WTC11 (cell line): ENCODE results near the gene RNF39. TPM values are rescaled to one million over a fixed set of nuclear protein-coding genes. Genes with fewer than 3 reads are reported as not detected.

Experiments
- ATAC-seq: fragments of 200-7000 bp; cut with Tn5 transposase; 2 replicates; pipeline ENCODE4 v1.10.0; 2021; ENCODE audit warnings: mild to moderate bottlenecking, moderate library complexity
- CTCF ChIA-PET: fragments of 300-600 bp; sonication (Branson Sonifier 250); formaldehyde crosslinking; loops from one replicate; lab custom pipeline; 2021; ENCODE audit warnings: antibody characterized with exemption; lab: Charles Lee
- POLR2A ChIA-PET: fragments of 350-600 bp; sonication (Branson Sonifier 250); formaldehyde crosslinking; loops from one replicate; lab custom pipeline; 2021; ENCODE audit warnings: antibody characterized with exemption; lab: Charles Lee
- DNase-seq: peaks from one replicate; pipeline ENCODE4 v3.0.0; 2021; ENCODE audit warnings: low spot score
- H3K27ac Mint-ChIP-seq: 2 replicates; pipeline ENCODE4 v1.8.0; 2021; ENCODE audit warnings: mixed read lengths
- H3K27me3 Mint-ChIP-seq: 2 replicates; pipeline ENCODE4 v1.8.0; 2021; ENCODE audit warnings: low read depth, mild to moderate bottlenecking, moderate library complexity, mixed read lengths
- H3K36me3 Mint-ChIP-seq: 2 replicates; pipeline ENCODE4 v1.8.0; 2021; ENCODE audit warnings: mixed read lengths
- H3K4me1 Mint-ChIP-seq: 2 replicates; pipeline ENCODE4 v1.8.0; 2022; ENCODE audit warnings: mixed read lengths
- H3K4me3 Mint-ChIP-seq: 2 replicates; pipeline ENCODE4 v1.8.0; 2021; ENCODE audit warnings: mild to moderate bottlenecking, moderate library complexity, mixed read lengths
- H3K9me3 Mint-ChIP-seq: 2 replicates; pipeline ENCODE4 v1.8.0; 2021; ENCODE audit warnings: mixed read lengths
- ELF4 ChIP-seq: sonication (generic); formaldehyde crosslinking; IDR thresholded peaks from 2 replicates; pipeline ENCODE4 v1.8.1; 2022; ENCODE audit warnings: low read depth, mild to moderate bottlenecking, moderate library complexity, missing genetic modification reagents
- ESRRA ChIP-seq: sonication (generic); formaldehyde crosslinking; IDR thresholded peaks from 2 replicates; pipeline ENCODE4 v1.8.1; 2022; ENCODE audit warnings: mild to moderate bottlenecking, missing genetic modification reagents, borderline replicate concordance
- FOXP1 ChIP-seq: sonication (generic); formaldehyde crosslinking; IDR thresholded peaks from 2 replicates; pipeline ENCODE4 v1.8.0; 2022; ENCODE audit warnings: missing genetic modification reagents, mild to moderate bottlenecking, moderate library complexity, borderline replicate concordance
- GABPB1 ChIP-seq: sonication (generic); formaldehyde crosslinking; IDR thresholded peaks from 2 replicates; pipeline ENCODE4 v1.8.1; 2023; ENCODE audit warnings: mild to moderate bottlenecking, missing genetic modification reagents
- GTF2I ChIP-seq: fragments of 250-450 bp; sonication (Bioruptor Pico); conservative IDR thresholded peaks from 2 replicates; pipeline ENCODE4 v1.4.0; 2021; ENCODE audit warnings: mild to moderate bottlenecking
- HMGA2 ChIP-seq: fragments of 250-450 bp; sonication (Bioruptor Pico); IDR thresholded peaks from 2 replicates; pipeline ENCODE4 v1.4.0; 2021; ENCODE audit warnings: mild to moderate bottlenecking, moderate library complexity
- HMGXB4 ChIP-seq: sonication (generic); formaldehyde crosslinking; IDR thresholded peaks from 2 replicates; pipeline ENCODE4 v1.8.1; 2023; ENCODE audit warnings: mild to moderate bottlenecking, moderate library complexity, missing genetic modification reagents
- IRF2 ChIP-seq: sonication (generic); formaldehyde crosslinking; IDR thresholded peaks from 2 replicates; pipeline ENCODE4 v1.8.0; 2022; ENCODE audit warnings: low read depth, missing genetic modification reagents, borderline replicate concordance
- JAZF1 ChIP-seq: fragments of 250-450 bp; sonication (Bioruptor Pico); IDR thresholded peaks from 2 replicates; pipeline ENCODE4 v1.9.0; 2021; ENCODE audit warnings: moderate library complexity, mild to moderate bottlenecking, inconsistent platforms
- MYBL2 ChIP-seq: sonication (generic); formaldehyde crosslinking; IDR thresholded peaks from 2 replicates; pipeline ENCODE4 v1.8.1; 2023; ENCODE audit warnings: mild to moderate bottlenecking, moderate library complexity, missing genetic modification reagents
- NFE2L1 ChIP-seq: sonication (generic); formaldehyde crosslinking; IDR thresholded peaks from 2 replicates; pipeline ENCODE4 v1.8.1; 2023; ENCODE audit warnings: missing genetic modification reagents
- OVOL2 ChIP-seq: fragments of 250-450 bp; sonication (Bioruptor Pico); IDR thresholded peaks from 2 replicates; pipeline ENCODE4 v1.9.0; 2021; ENCODE audit warnings: mild to moderate bottlenecking, borderline replicate concordance
- PRRX2 ChIP-seq: fragments of 250-450 bp; sonication (Bioruptor Pico); IDR thresholded peaks from 2 replicates; pipeline ENCODE4 v1.8.0; 2021; ENCODE audit warnings: mild to moderate bottlenecking
- SMAD4 ChIP-seq: sonication (generic); formaldehyde crosslinking; IDR thresholded peaks from 2 replicates; pipeline ENCODE4 v1.8.0; 2022; ENCODE audit warnings: mild to moderate bottlenecking, missing genetic modification reagents
- TEAD1 ChIP-seq: sonication (generic); formaldehyde crosslinking; IDR thresholded peaks from 2 replicates; pipeline ENCODE4 v1.8.0; 2022; ENCODE audit warnings: mild to moderate bottlenecking, missing genetic modification reagents
- ZBTB21 ChIP-seq: sonication (generic); formaldehyde crosslinking; IDR thresholded peaks from 2 replicates; pipeline ENCODE4 v1.8.1; 2023; ENCODE audit warnings: mild to moderate bottlenecking, missing genetic modification reagents, borderline replicate concordance
- ZNF121 ChIP-seq: sonication (generic); formaldehyde crosslinking; IDR thresholded peaks from 2 replicates; pipeline ENCODE4 v1.8.0; 2023; ENCODE audit warnings: missing genetic modification reagents
- ZNF317 ChIP-seq: sonication (generic); formaldehyde crosslinking; IDR thresholded peaks from 2 replicates; pipeline ENCODE4 v1.8.1; 2023; ENCODE audit warnings: low read depth, mild to moderate bottlenecking, moderate library complexity, missing genetic modification reagents, borderline replicate concordance
- ZNF396 ChIP-seq: fragments of 250-450 bp; sonication (Bioruptor Pico); IDR thresholded peaks from 2 replicates; pipeline ENCODE4 v1.8.0; 2021; ENCODE audit warnings: mild to moderate bottlenecking, moderate library complexity, borderline replicate concordance
- ZNF416 ChIP-seq: fragments of 250-450 bp; sonication (Bioruptor Pico); IDR thresholded peaks from 2 replicates; pipeline ENCODE4 v1.9.0; 2021; ENCODE audit warnings: mild to moderate bottlenecking, inconsistent platforms
- ZNF425 ChIP-seq: fragments of 250-450 bp; sonication (Bioruptor Pico); conservative IDR thresholded peaks from 2 replicates; pipeline ENCODE4 v1.9.0; 2021; ENCODE audit warnings: mild to moderate bottlenecking
- ZNF671 ChIP-seq: fragments of 250-450 bp; sonication (Bioruptor Pico); IDR thresholded peaks from 2 replicates; pipeline ENCODE4 v1.8.0; 2021; ENCODE audit warnings: mild to moderate bottlenecking
- total RNA-seq: library from RNA; stranded (reverse); gene quantifications from 3 replicates; pipeline ENCODE4 v1.2.3, GENCODE V29; 2021
- TF ChIP-seq, protein P1 (sequence below): sonication (generic); formaldehyde crosslinking; IDR thresholded peaks from 2 replicates; pipeline ENCODE4 v1.8.0; 2022; ENCODE audit warnings: mild to moderate bottlenecking, missing genetic modification reagents
- TF ChIP-seq, protein P2 (sequence below): sonication (generic); formaldehyde crosslinking; IDR thresholded peaks from 2 replicates; pipeline ENCODE4 v1.8.1; 2022; ENCODE audit warnings: missing genetic modification reagents, borderline replicate concordance
- TF ChIP-seq, protein P3 (sequence below): sonication (generic); formaldehyde crosslinking; IDR thresholded peaks from 2 replicates; pipeline ENCODE4 v1.8.1; 2023; ENCODE audit warnings: mild to moderate bottlenecking, missing genetic modification reagents

The RNF39 gene
- total RNA-seq, 1 experiment from 2014 or later: 5.1 TPM

GRCh38 chr6:30104661-30105060 lies 29.1 kb upstream of the RNF39 start (continued):
- no peak for TF ChIP-seq HMGXB4 (CRISPR knock-in tag)
- TF ChIP-seq ZNF425 (CRISPR knock-in tag): no peak
- TF ChIP-seq IRF2 (CRISPR knock-in tag): no peak
- TF ChIP-seq ZNF121 (CRISPR knock-in tag): no peak
- no peak for TF ChIP-seq HMGA2 (CRISPR knock-in tag)
- TF ChIP-seq, protein P1, sequence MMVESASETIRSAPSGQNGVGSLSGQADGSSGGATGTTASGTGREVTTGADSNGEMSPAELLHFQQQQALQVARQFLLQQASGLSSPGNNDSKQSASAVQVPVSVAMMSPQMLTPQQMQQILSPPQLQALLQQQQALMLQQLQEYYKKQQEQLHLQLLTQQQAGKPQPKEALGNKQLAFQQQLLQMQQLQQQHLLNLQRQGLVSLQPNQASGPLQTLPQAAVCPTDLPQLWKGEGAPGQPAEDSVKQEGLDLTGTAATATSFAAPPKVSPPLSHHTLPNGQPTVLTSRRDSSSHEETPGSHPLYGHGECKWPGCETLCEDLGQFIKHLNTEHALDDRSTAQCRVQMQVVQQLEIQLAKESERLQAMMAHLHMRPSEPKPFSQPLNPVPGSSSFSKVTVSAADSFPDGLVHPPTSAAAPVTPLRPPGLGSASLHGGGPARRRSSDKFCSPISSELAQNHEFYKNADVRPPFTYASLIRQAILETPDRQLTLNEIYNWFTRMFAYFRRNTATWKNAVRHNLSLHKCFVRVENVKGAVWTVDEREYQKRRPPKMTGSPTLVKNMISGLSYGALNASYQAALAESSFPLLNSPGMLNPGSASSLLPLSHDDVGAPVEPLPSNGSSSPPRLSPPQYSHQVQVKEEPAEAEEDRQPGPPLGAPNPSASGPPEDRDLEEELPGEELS (CRISPR knock-in tag): no peak
- TF ChIP-seq ZNF396: no peak
- no peak for TF ChIP-seq ZNF416
- TF ChIP-seq ESRRA (CRISPR knock-in tag): no peak
- TF ChIP-seq ELF4 (CRISPR knock-in tag): no peak
- TF ChIP-seq, protein P2, sequence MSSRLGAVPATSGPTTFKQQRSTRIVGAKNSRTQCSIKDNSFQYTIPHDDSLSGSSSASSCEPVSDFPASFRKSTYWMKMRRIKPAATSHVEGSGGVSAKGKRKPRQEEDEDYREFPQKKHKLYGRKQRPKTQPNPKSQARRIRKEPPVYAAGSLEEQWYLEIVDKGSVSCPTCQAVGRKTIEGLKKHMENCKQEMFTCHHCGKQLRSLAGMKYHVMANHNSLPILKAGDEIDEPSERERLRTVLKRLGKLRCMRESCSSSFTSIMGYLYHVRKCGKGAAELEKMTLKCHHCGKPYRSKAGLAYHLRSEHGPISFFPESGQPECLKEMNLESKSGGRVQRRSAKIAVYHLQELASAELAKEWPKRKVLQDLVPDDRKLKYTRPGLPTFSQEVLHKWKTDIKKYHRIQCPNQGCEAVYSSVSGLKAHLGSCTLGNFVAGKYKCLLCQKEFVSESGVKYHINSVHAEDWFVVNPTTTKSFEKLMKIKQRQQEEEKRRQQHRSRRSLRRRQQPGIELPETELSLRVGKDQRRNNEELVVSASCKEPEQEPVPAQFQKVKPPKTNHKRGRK: no peak

DNA sequence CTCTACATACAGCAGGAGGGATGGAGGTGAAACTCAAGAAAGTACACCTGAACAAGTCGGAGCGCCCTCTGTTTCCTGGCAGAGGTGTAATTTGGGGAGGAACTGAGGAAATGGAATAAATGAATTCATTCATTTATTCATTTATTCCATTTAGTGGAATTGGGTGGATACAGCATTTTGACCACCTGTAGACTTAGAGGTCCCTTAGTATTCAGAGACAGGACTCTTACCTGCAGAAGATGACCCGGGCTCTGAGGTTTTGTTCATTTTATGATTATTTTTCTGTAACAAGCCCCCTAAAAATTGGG lies 28.3 kb upstream of the RNF39 start:
- H3K27me3 Mint-ChIP-seq: peaks cover 83% of the 10 kb centered on the region
- CTCF ChIA-PET: interaction anchor here (0.7 to 6.6 kb wide), 32 partner anchors 8 to 450 kb away, joined by 3 to 389 read pairs (median 5); partner anchors contain the start of genes POLR1H, PPP1R11, RNF39 and TRIM15
- H3K27ac Mint-ChIP-seq: no peak overlapping the region
- DNase-seq (no peak), ATAC-seq (no peak)
- no peaks in the 10 kb centered on the region for H3K36me3 Mint-ChIP-seq
- peaks cover 30% of the 10 kb centered on the region for H3K4me1 Mint-ChIP-seq
- H3K9me3 Mint-ChIP-seq: no peaks in the 10 kb centered on the region
- H3K4me3 Mint-ChIP-seq: peak overlapping the region; percentile 80
- TF ChIP-seq ZNF671 (CRISPR knock-in tag) (no peak), FOXP1 (CRISPR knock-in tag) (no peak), MYBL2 (CRISPR knock-in tag) (no peak), SMAD4 (CRISPR knock-in tag) (no peak), ZBTB21 (CRISPR knock-in tag) (no peak), TEAD1 (CRISPR knock-in tag) (no peak), GTF2I (CRISPR knock-in tag) (no peak), OVOL2 (no peak), ZNF317 (no peak), PRRX2 (no peak), NFE2L1 (CRISPR knock-in tag) (no peak), GABPB1 (CRISPR knock-in tag) (no peak), JAZF1 (CRISPR knock-in tag) (no peak)
- TF ChIP-seq, protein P3, sequence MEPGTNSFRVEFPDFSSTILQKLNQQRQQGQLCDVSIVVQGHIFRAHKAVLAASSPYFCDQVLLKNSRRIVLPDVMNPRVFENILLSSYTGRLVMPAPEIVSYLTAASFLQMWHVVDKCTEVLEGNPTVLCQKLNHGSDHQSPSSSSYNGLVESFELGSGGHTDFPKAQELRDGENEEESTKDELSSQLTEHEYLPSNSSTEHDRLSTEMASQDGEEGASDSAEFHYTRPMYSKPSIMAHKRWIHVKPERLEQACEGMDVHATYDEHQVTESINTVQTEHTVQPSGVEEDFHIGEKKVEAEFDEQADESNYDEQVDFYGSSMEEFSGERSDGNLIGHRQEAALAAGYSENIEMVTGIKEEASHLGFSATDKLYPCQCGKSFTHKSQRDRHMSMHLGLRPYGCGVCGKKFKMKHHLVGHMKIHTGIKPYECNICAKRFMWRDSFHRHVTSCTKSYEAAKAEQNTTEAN (CRISPR knock-in tag): no peak
- TF ChIP-seq, protein P1 (CRISPR knock-in tag): no peak
- TF ChIP-seq, all 79 proteins: peak for 0
- POLR2A ChIA-PET: interaction anchor here (1.0 kb wide), 1 partner anchor 27 kb away, joined by 3 read pairs; no protein-coding TSS in a partner anchor
